Cardiac fibroblast (primary cell): ENCODE results near the gene KIRREL3.

Experiments
- DNase-seq, 2 donors: peaks; one replicate each; pipeline versions ENCODE4 v3.0.0 to v3.0.0-alpha.2; 2010; ENCODE audit warnings: low read depth in 2 of 2
- H3K4me3 ChIP-seq, 2 donors: replicated peaks in 1 of 2; 1 replicate in 1 of 2; 2 replicates in 1 of 2; pipeline ENCODE4 v1.5.1; 2011; ENCODE audit warnings: low read depth in 2 of 2, low read length in 2 of 2, mild to moderate bottlenecking in 2 of 2, moderate library complexity in 1 of 2
- TF ChIP-seq, protein P1 (sequence below): IDR thresholded peaks from one replicate; pipeline ENCODE4 v1.5.1; 2011; ENCODE audit warnings: low read depth, mild to moderate bottlenecking, low read length, inconsistent platforms

The KIRREL3 gene

DNA sequence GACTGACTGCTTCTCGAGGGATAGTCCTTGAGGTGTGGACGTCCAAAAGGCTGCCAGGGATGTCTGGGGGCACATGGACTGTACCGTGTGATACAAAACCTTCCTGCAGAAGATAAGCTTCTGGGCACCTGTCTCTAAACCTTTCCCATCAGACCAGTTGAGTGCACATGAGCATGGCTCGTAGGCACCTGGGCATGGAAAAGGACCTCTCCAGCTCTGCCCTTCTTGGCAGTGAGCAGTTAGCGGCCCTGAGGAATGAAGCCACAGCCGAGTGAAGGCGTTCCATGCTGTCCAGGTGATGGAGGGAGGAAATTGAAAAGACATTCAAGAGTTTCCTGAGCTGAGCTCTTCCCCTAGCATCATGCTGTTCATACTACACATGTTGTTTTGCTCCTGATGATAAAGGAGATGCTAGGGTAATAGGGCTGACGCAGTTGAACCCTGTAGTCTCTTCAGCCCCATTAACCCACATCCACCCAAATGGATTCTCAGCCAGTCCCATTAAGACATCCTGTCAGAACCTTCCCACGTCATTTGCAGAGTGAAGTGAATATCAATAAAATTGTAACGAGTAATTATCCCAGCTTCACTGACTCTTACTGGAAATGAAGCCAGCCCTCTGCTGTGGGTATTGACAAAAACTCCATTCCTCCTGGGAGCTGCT is 138.6 kb downstream of the KIRREL3 start:
- TF ChIP-seq, protein P1, sequence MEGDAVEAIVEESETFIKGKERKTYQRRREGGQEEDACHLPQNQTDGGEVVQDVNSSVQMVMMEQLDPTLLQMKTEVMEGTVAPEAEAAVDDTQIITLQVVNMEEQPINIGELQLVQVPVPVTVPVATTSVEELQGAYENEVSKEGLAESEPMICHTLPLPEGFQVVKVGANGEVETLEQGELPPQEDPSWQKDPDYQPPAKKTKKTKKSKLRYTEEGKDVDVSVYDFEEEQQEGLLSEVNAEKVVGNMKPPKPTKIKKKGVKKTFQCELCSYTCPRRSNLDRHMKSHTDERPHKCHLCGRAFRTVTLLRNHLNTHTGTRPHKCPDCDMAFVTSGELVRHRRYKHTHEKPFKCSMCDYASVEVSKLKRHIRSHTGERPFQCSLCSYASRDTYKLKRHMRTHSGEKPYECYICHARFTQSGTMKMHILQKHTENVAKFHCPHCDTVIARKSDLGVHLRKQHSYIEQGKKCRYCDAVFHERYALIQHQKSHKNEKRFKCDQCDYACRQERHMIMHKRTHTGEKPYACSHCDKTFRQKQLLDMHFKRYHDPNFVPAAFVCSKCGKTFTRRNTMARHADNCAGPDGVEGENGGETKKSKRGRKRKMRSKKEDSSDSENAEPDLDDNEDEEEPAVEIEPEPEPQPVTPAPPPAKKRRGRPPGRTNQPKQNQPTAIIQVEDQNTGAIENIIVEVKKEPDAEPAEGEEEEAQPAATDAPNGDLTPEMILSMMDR = no peak
- no peak overlapping the region for H3K4me3 ChIP-seq
- no peak for DNase-seq

DNA sequence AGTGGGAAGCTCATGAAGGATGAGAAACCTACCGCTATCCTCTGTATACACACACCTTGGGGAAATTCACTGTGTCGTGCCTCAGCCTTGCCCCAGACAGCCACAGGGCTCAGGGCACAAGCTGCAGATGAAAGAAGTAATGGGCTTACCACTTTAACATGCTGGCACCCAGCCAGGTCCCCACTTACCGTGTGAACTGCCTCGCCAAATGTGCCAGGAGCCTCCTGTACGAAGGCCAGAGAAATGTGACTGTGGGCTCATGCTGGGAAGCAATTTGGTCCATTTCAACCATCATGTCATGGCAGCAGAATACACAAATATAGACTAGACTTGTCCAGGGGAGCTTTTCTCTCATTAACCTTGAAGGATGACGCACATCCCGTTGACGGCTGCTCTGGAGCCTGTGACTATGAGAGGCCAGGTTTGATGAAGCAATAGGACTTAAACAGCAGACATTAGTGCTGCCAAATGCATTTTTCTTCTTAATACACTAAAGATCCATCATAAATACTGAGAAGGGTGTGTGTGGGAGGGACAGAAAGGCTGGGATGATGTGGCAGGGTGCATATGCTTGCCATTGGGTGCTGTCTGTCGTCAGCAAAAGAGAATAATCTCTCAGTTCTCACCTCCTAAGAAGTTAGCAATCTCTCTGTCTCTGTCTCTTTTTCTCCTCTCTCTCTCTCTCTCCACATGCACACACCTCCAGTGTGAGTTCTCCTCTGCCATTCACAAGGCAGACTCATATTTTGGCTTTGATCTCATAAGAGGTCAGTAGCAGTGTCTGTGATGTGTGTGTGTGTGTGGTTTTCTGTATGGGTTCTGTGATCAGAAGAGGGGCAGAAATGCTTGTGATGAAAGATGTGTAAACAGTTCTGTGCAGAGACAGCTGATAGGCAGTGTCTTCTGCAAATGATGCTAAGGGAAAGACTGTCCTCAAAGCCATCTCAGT is 142.4 kb downstream of the KIRREL3 start:
- DNase-seq = peak; percentile 4 to 52
- H3K4me3 ChIP-seq = no peak overlapping the region
- TF ChIP-seq, protein P1 = no peak

DNA sequence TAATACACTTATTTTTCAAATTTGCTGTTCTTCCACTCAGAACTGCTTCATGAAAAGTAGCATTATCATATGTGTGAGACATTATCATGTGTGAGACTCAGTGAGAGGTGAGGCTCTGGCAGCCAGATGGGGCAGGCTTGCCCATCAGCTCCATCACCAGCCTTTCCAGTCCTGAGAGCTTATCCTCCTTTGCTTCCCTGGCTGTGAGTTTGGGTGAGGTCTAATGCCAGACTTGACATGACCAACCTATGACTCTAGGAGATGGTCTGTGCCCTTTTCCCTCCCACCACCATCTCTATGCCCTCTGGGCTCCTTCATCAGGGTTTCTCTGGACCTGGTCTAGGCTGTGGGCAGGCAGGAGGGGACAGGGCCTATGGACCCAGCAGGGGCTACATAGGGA is 145.0 kb downstream of the KIRREL3 start:
- TF ChIP-seq, protein P1 = no peak
- H3K4me3 ChIP-seq = no peak overlapping the region
- DNase-seq = no peak

DNA sequence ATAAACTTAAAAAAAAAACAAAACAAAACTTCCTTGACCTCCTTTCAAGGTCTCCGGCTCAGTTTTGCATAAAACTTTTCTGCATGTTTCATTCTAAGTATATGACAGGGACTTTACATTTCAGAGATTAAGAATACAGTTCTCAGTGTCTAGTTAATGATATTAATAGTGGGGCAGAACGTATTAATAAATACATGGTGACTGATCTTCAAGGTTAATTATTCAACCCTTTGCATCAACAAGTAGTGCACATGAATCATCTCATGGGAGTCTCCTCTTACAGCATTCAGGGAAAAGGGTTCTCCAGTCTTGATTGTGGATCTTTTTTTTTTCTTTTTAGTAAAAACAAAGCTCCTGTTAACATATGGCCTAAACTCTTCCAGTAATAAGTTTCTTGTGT is 146.8 kb downstream of the KIRREL3 start:
- DNase-seq = no peak
- H3K4me3 ChIP-seq = no peak overlapping the region
- TF ChIP-seq, protein P1 = no peak

DNA sequence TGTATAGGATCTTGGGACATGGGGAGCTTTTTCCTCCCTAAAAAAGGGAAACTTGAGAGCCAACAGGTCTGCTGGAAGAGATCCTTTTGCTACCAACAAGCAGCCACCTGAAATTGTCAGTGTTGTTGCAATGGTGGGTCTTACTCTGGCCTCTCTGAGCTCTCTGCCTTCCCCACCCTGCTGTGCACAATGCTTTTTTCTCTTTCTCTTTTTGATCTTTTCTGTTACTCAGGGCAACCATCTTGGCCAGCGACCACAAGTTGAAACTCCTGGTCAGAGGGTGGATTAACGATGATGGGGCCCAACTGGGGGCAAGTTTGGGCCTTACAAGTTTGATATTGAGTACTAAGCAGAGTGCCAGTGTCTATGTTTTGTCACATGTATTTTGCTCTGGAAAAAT is 155.8 kb downstream of the KIRREL3 start:
- H3K4me3 ChIP-seq = no peak overlapping the region
- no peak for DNase-seq
- TF ChIP-seq, protein P1 = no peak

DNA sequence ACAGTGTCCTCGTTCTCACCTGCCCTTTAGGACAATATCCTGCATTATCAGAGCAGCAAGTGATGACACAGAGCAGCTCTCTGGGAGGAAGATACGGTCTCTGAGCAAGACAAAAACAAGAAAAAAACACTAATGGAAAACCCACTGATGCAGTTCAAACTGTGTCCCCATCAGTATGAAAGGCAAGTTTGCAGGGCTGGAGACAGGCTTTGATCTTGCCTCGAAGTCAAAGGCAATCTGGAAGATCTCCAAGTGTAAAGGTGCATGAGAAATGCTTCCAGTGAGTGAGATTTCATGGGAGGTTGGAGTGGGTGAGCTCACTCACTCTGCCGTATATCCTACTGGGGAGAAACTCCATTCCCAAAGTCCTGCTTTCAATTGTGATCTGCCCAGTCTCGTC is 157.5 kb downstream of the KIRREL3 start:
- TF ChIP-seq, protein P1 = no peak

More for the DNA sequence above, 157.5 kb downstream of the KIRREL3 start:
- no peak for DNase-seq
- no peak overlapping the region for H3K4me3 ChIP-seq
